ENCODE measurements around the gene FPR3.
"Not testable (repeated sequence)": the region's sequence is repeated elsewhere in the genome, so short reads cannot be mapped to it uniquely, and the experiment has no call there.

FPR3 gene

DNA sequence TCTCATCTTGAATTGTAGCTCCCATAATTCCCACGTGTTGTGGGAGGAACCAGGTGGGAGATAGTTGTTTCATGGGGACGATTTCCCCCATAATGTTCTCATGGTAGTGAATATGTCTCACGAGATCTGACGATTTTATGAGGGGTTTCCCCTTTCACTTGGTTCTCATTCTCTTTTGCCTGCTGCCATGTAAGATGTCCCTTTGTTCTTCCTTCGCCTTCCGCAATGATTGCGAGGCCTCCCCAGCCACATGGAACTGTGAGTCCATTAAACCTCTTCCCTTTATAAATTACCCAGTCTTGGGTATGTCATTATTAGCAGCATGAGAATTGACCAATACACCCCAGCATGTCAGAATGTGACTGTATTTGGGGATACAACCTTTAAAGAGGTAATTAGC lies 39.4 kb upstream of the FPR3 start:
- Histone ChIP-seq H3K27me3 (ENCODE audit: insufficient read depth, insufficient read length) (no peaks in the 10 kb centered on the region), H3K4me1 (ENCODE audit: insufficient read depth, insufficient read length) (no peaks in the 10 kb centered on the region), H3K9ac (ENCODE audit: insufficient read length, low read depth) (no peak overlapping the region), H3K4me3 (ENCODE audit: insufficient read length, low read depth) (no peak overlapping the region), H3K36me3 (ENCODE audit: insufficient read depth, insufficient read length, low read length) (no peaks in the 10 kb centered on the region), H3K9me3 (ENCODE audit: insufficient read depth, low read length) (no peaks in the 10 kb centered on the region)
- DNase-seq (ENCODE audit: low read depth, low spot score) = no peak
- TF ChIP-seq ZNF274 (IDR thresholded peaks at IDR 0.05; ENCODE audit: low read depth, low read length) (no peak), SUZ12 (IDR thresholded peaks at IDR 0.05; ENCODE audit: extremely low read depth, insufficient read depth, insufficient read length) (no peak), YY1 (IDR thresholded peaks at IDR 0.05; ENCODE audit: insufficient read depth, insufficient read length) (no peak)

DNA sequence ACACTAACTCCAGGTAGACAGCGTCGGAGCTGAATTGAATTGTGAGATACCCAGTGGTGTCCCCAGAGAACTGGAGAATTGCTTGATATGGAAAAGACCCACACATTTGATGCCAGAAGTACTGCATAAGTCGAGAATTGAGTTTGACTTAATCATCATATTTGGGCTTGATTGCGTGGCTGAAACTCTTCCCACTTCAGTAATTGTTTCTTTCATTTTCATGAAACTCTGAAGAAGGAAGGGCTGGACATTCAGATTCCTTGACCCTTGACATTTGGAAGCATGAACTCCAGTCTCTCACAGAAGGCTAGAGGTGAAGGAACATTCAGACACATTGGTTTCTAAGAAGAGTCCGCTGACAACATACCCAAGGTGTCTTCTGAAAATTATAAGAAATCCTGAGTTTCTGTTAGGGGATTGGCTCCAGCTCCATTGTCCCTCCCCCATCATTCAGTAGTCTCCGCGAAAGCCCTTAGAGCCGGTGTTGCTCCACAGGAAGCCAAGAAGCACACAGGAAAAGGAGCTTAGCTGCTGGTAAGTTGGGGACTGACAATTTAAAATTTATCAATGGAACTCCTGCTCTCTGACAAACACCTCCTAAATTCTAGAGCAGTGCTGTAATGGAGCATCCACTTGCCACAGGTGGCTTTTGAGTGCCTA lies 34.1 kb upstream of the FPR3 start, which contains the start of gene FPR2:
Gene FPR2, plus strand, starts transcription at position 484 of the 660 bp plus-strand sequence. CDS start 7,479 bp downstream, outside the sequence.
- no peak for DNase-seq (ENCODE audit: low read depth, low spot score)
- Histone ChIP-seq H3K9me3 (ENCODE audit: insufficient read depth, low read length) (no peaks in the 10 kb centered on the region), H3K9ac (ENCODE audit: insufficient read length, low read depth) (no peak within 1 kb of the TSS), H3K4me3 (ENCODE audit: insufficient read length, low read depth) (no peak within 1 kb of the TSS), H3K36me3 (ENCODE audit: insufficient read depth, insufficient read length, low read length) (no peaks in the 10 kb centered on the region), H3K4me1 (ENCODE audit: insufficient read depth, insufficient read length) (no peaks in the 10 kb centered on the region), H3K27me3 (ENCODE audit: insufficient read depth, insufficient read length) (no peaks in the 10 kb centered on the region)
- TF ChIP-seq SUZ12 (IDR thresholded peaks at IDR 0.05; ENCODE audit: extremely low read depth, insufficient read depth, insufficient read length) = no peak
- no peak for TF ChIP-seq YY1 (IDR thresholded peaks at IDR 0.05; ENCODE audit: insufficient read depth, insufficient read length)
- TF ChIP-seq ZNF274 (IDR thresholded peaks at IDR 0.05; ENCODE audit: low read depth, low read length) = no peak

DNA sequence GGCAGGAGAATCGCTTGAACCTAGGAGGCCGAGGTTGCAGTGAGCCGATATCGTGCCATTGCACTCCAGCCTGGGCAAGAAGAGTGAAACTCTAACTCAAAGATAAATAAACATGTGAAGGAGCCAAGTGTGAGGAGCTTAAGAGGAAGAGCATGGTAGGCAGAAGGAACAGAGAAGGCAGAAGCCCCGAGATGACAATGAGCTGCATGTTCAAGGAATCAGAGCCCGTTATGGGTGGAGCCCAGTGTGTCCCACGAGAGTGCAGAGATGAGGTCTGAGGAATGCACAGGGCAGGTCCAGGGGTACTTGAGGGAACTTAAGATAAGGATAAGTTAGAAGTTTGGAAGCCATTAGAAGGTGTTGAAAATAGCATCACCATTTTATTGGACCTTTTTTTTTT lies 33.3 kb upstream of the FPR3 start:
- Histone ChIP-seq H3K36me3 (ENCODE audit: insufficient read depth, insufficient read length, low read length) (no peaks in the 10 kb centered on the region), H3K27me3 (ENCODE audit: insufficient read depth, insufficient read length) (no peaks in the 10 kb centered on the region), H3K9ac (ENCODE audit: insufficient read length, low read depth) (no peak overlapping the region), H3K4me3 (ENCODE audit: insufficient read length, low read depth) (no peak overlapping the region), H3K4me1 (ENCODE audit: insufficient read depth, insufficient read length) (no peaks in the 10 kb centered on the region), H3K9me3 (ENCODE audit: insufficient read depth, low read length) (no peaks in the 10 kb centered on the region)
- no peak for DNase-seq (ENCODE audit: low read depth, low spot score)
- TF ChIP-seq SUZ12 (IDR thresholded peaks at IDR 0.05; ENCODE audit: extremely low read depth, insufficient read depth, insufficient read length) (no peak), YY1 (IDR thresholded peaks at IDR 0.05; ENCODE audit: insufficient read depth, insufficient read length) (no peak), ZNF274 (IDR thresholded peaks at IDR 0.05; ENCODE audit: low read depth, low read length) (no peak)

DNA sequence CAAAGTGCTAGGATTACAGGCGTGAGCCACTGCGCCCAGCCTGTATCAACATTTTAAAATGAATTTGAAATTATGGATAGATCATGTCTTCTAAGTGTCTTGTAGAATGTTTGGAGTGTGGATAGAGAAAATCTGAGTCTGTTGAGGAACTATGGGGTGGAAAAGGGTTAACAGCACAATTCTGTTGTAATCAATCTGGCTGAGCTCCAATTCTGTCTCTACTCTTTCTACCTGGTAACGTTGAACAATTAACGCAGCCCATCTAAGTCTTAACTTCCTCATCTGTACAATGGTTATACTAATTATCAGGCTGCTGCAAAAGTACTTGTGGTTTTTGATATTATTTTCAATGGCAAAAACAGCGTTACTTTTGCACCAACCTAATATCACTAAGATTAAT lies 29.9 kb upstream of the FPR3 start:
- no peak overlapping the region for H3K4me3 ChIP-seq (ENCODE audit: insufficient read length, low read depth)
- no peak for DNase-seq (ENCODE audit: low read depth, low spot score)
- H3K9ac ChIP-seq (ENCODE audit: insufficient read length, low read depth) = no peak overlapping the region
- no peaks in the 10 kb centered on the region for H3K4me1 ChIP-seq (ENCODE audit: insufficient read depth, insufficient read length)
- H3K36me3 ChIP-seq (ENCODE audit: insufficient read depth, insufficient read length, low read length) = no peaks in the 10 kb centered on the region
- H3K9me3 ChIP-seq (ENCODE audit: insufficient read depth, low read length) = no peaks in the 10 kb centered on the region
- no peaks in the 10 kb centered on the region for H3K27me3 ChIP-seq (ENCODE audit: insufficient read depth, insufficient read length)
- no peak for TF ChIP-seq SUZ12 (IDR thresholded peaks at IDR 0.05; ENCODE audit: extremely low read depth, insufficient read depth, insufficient read length)
- TF ChIP-seq ZNF274 (IDR thresholded peaks at IDR 0.05; ENCODE audit: low read depth, low read length) = no peak

DNA sequence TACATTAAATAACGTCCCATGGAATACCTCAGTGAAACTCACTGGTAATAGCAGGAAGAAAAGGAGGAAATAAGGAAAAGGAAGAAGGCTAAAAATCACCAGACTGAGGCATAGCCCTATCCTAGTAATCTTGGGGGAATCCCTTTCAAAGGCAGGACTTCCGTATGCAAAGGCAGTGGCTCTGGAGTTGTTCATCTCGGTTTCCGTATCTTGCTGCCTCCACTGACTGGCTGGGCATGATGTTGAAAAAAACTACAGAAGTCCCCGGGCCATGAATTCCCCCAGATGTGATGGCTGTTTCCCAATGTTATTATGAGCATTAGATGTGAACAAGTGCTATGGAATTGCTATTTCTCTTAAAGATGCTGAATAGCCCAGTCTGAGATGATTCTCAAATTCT lies 28.5 kb upstream of the FPR3 start:
- no peak for DNase-seq (ENCODE audit: low read depth, low spot score)
- H3K4me3 ChIP-seq (ENCODE audit: insufficient read length, low read depth) = no peak overlapping the region
- no peaks in the 10 kb centered on the region for H3K36me3 ChIP-seq (ENCODE audit: insufficient read depth, insufficient read length, low read length)
- H3K9ac ChIP-seq (ENCODE audit: insufficient read length, low read depth) = no peak overlapping the region
- H3K4me1 ChIP-seq (ENCODE audit: insufficient read depth, insufficient read length) = no peaks in the 10 kb centered on the region
- H3K27me3 ChIP-seq (ENCODE audit: insufficient read depth, insufficient read length) = no peaks in the 10 kb centered on the region
- H3K9me3 ChIP-seq (ENCODE audit: insufficient read depth, low read length) = no peaks in the 10 kb centered on the region
- TF ChIP-seq SUZ12 (IDR thresholded peaks at IDR 0.05; ENCODE audit: extremely low read depth, insufficient read depth, insufficient read length) (no peak), ZNF274 (IDR thresholded peaks at IDR 0.05; ENCODE audit: low read depth, low read length) (no peak)

DNA sequence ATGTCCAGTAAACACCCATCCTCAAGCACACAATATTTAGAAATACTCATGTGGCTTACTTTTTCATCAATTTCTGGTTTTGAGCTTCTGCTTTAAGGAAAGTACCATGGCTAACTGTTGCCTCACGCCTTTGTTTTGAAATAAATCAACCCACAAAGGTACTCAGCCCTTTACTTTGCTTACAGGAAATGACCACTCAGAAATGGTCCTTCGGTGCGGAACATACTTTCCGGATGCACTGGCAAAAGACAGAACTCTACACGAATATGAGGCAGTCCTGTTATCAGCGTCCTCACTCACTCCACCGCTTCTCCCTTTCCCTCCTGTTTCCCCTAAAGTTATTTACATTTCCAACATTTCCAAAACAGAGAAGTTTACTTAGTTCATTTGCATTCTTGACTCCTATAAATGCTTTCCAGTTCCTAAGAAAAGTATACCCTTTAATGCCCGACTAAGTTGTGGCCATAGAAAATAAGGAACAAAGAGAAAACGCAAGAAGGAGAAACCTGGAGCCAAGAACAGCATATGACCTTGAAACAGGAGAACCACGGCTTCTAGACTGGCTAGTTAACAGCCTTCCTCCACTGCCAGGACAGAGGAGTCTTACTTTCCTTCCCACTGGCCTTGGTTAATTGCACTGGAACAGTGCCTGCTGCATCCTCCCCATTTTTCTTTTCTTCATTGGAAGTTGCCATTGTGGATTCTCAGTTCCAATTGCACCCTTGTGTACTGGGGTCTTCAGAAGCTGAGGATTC lies 23.4 kb upstream of the FPR3 start:
- Histone ChIP-seq H3K4me3 (ENCODE audit: insufficient read length, low read depth) (no peak overlapping the region), H3K9me3 (ENCODE audit: insufficient read depth, low read length) (no peaks in the 10 kb centered on the region), H3K4me1 (ENCODE audit: insufficient read depth, insufficient read length) (no peaks in the 10 kb centered on the region), H3K9ac (ENCODE audit: insufficient read length, low read depth) (no peak overlapping the region), H3K27me3 (ENCODE audit: insufficient read depth, insufficient read length) (no peaks in the 10 kb centered on the region), H3K36me3 (ENCODE audit: insufficient read depth, insufficient read length, low read length) (no peaks in the 10 kb centered on the region)
- DNase-seq (ENCODE audit: low read depth, low spot score) = no peak
- TF ChIP-seq ZNF274 (IDR thresholded peaks at IDR 0.05; ENCODE audit: low read depth, low read length) (no peak), YY1 (IDR thresholded peaks at IDR 0.05; ENCODE audit: insufficient read depth, insufficient read length) (no peak), SUZ12 (IDR thresholded peaks at IDR 0.05; ENCODE audit: extremely low read depth, insufficient read depth, insufficient read length) (no peak)

DNA sequence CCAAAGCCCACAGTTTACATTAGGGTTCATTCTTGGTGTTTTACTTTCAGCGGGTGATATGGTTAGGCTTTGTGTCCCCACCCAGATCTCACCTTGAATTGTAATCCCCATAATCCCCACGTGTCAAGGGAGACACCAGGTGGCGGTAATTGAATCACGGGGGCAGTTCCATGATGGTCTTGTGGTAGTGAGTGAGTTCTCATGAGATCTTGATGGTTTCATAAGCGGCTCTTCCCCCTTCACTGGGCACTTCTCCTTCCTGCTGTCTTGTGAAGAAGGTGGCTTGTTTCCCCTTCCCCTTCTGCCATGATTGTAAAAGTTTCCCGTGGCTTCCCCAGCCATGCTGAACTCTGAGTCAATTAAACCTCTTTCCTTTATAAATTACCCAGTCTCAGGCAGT lies 22.0 kb upstream of the FPR3 start:
- no peaks in the 10 kb centered on the region for H3K36me3 ChIP-seq (ENCODE audit: insufficient read depth, insufficient read length, low read length)
- no peaks in the 10 kb centered on the region for H3K27me3 ChIP-seq (ENCODE audit: insufficient read depth, insufficient read length)
- H3K4me1 ChIP-seq (ENCODE audit: insufficient read depth, insufficient read length) = no peaks in the 10 kb centered on the region
- H3K4me3 ChIP-seq (ENCODE audit: insufficient read length, low read depth) = no peak overlapping the region
- TF ChIP-seq YY1 (IDR thresholded peaks at IDR 0.05; ENCODE audit: insufficient read depth, insufficient read length) (no peak), SUZ12 (IDR thresholded peaks at IDR 0.05; ENCODE audit: extremely low read depth, insufficient read depth, insufficient read length) (no peak), ZNF274 (IDR thresholded peaks at IDR 0.05; ENCODE audit: low read depth, low read length) (no peak)
- no peak overlapping the region for H3K9ac ChIP-seq (ENCODE audit: insufficient read length, low read depth)
- no peaks in the 10 kb centered on the region for H3K9me3 ChIP-seq (ENCODE audit: insufficient read depth, low read length)
- no peak for DNase-seq (ENCODE audit: low read depth, low spot score)

DNA sequence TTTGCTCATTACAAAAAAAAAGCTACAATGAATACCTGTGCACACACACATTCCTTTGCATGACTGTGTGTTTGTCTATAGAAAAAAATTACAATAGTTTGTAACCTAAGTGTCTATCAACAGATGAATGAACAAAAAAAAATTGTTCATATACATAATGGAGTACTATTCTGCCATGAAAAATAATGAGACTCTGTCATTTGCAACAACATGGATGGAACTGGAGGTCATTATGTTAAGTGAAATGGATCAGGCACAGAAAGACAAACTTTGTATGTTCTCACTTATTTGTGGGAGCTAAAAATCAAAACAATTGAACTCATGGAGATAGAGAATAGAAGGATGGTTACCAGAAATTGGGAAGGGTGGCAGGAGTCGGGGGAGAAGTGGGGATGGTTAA lies 18.4 kb upstream of the FPR3 start:
- not testable (repeated sequence) for H3K4me3 ChIP-seq (ENCODE audit: insufficient read length, low read depth); H3K36me3 ChIP-seq (ENCODE audit: insufficient read depth, insufficient read length, low read length); DNase-seq (ENCODE audit: low read depth, low spot score); H3K27me3 ChIP-seq (ENCODE audit: insufficient read depth, insufficient read length); H3K9me3 ChIP-seq (ENCODE audit: insufficient read depth, low read length); H3K9ac ChIP-seq (ENCODE audit: insufficient read length, low read depth); H3K4me1 ChIP-seq (ENCODE audit: insufficient read depth, insufficient read length)
